Measurements from ENCODE around the gene ZDHHC11B. TPM values are rescaled to one million over a fixed set of nuclear protein-coding genes. Genes with fewer than 3 reads are reported as not detected.
"Not testable (repeated sequence)": the region's sequence is repeated elsewhere in the genome, so short reads cannot be mapped to it uniquely, and the experiment has no call there.

The ZDHHC11B gene
- total RNA-seq, 1 experiment from 2014 or later, result not detected

- H3K36me3 ChIP-seq; H3K4me1 ChIP-seq (replicated peaks); H3K4me3 ChIP-seq; H3K27ac ChIP-seq: not testable (repeated sequence)
- peak in 1 of 2 experiments; percentile 59 for DNase-seq (ENCODE audit: low read depth in 1 of 2, low spot score in 2 of 2)
- Histone ChIP-seq H3K9me3 (replicated peaks) (peaks cover 11% of the 10 kb centered on the region; the same call in 1 of the 2 replicates), H3K27me3 (replicated peaks) (peaks cover 32% of the 10 kb centered on the region)
Observed at GRCh38 chr5:769485-770145, 14.9 kb downstream of the ZDHHC11B start.

DNA sequence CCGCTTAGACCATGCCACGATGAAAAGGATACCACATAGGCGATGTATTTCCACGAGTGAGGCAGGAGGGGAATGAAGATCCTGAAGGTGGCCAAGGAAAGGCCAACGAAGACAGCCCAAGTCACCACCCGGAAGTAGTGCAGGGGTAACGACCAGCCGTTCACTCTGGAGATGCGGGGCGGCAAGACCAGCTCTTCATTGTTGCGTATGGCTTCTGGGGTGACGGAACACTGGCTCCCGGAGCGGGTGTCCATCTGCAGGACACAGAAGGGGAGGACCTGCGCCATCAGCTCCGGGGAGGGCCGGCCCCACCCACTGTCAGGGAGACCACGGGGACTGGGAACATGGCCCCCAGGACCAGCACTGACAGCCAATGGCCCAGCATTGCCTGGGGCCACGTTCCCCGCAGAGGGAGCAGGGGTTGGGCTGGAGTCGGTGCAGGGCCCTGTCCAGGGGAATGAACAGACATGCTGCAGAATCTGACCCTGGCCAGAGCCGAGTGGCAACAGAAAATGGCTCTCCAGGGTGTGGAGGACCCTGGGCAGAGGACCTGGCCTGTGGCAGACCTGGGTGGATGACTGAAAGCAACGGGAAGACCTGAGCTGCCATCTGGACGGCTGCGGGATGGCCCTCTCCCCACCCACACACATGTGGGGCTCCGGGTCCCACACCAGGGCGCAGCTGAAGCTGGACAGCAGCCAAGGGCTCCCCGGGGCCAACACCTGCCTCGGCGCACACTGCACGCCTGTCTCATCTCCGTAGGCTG, 17.7 kb downstream of the ZDHHC11B start:
- no peaks in the 10 kb centered on the region for H3K4me1 ChIP-seq (replicated peaks)

GRCh38 chr5:765948-766631, 18.4 kb downstream of the ZDHHC11B start:
- H3K36me3 ChIP-seq, result no peaks in the 10 kb centered on the region

More for the DNA sequence above, 17.7 kb downstream of the ZDHHC11B start:
- Histone ChIP-seq H3K27ac (no peak overlapping the region), H3K9me3 (replicated peaks) (peaks cover 9% of the 10 kb centered on the region; the same call in 1 of the 2 replicates), H3K27me3 (replicated peaks) (peaks cover 48% of the 10 kb centered on the region), H3K36me3 (no peaks in the 10 kb centered on the region), H3K4me3 (no peak overlapping the region)
- peak in 1 of 2 experiments; percentile 65 for DNase-seq (ENCODE audit: low read depth in 1 of 2, low spot score in 2 of 2)

DNA sequence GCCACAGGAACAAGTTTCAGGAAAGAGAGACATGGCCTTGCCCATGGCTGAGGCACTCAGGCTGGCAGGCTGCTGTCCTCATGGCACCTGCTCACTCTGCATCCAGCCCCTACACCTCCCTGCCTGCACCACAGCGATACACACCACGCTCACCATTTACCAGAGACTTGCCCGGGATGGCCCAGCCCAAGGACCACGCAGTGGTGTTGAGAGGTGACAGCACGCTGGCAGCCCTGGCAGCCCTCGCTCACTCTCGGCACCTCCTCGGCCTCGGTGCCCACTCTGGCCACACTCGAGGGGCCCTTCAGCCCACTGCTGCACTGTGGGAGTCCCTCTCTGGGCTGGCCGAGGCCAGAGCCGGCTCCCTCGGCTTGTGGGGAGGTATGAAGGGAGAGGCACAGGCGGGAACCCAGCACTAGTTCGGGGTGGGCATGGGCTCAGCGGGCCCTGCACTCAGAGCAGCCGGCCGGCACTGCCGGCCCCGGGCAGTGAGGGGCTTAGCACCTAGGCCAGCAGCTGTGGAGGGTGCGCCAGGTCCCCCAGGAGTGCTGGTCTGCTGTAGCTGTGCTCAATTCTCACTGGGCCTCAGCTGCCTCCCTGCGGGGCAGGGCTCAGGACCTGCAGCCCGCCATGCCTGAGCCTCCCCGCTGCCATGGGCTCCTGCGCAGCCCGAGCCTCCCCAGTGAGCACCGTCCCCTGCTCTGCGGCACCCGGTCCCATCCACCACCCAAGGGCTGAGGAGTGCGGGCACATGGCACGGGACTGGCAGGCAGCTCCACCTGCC, 20.3 kb downstream of the ZDHHC11B start:
- Histone ChIP-seq H3K4me3 (no peak overlapping the region), H3K4me1 (replicated peaks) (0 out of 2 replicates have a peak, but pooled peaks cover 1% of the 10 kb centered on the region), H3K9me3 (replicated peaks) (peaks cover 9% of the 10 kb centered on the region; the same call in 1 of the 2 replicates), H3K27ac (no peak overlapping the region), H3K36me3 (no peaks in the 10 kb centered on the region), H3K27me3 (replicated peaks) (peaks cover 59% of the 10 kb centered on the region)
- DNase-seq (ENCODE audit: low read depth in 1 of 2, low spot score in 2 of 2), result peak in 1 of 2 experiments; percentile 66

More at GRCh38 chr5:765948-766631, 18.4 kb downstream of the ZDHHC11B start:
- Histone ChIP-seq H3K4me1 (replicated peaks) (no peaks in the 10 kb centered on the region), H3K27ac (no peak overlapping the region), H3K27me3 (replicated peaks) (peaks cover 51% of the 10 kb centered on the region), H3K4me3 (no peak overlapping the region), H3K9me3 (replicated peaks) (peaks cover 9% of the 10 kb centered on the region; the same call in 1 of the 2 replicates)
- DNase-seq (ENCODE audit: low read depth in 1 of 2, low spot score in 2 of 2), result peak in 1 of 2 experiments; percentile 64

GRCh38 chr5:763397-763796, 21.1 kb downstream of the ZDHHC11B start:
- DNase-seq (ENCODE audit: low read depth in 1 of 2, low spot score in 2 of 2), result peak in 1 of 2 experiments; percentile 47
- Histone ChIP-seq H3K36me3 (no peaks in the 10 kb centered on the region), H3K27me3 (replicated peaks) (peaks cover 67% of the 10 kb centered on the region), H3K9me3 (replicated peaks) (peaks cover 9% of the 10 kb centered on the region; the same call in 1 of the 2 replicates), H3K4me1 (replicated peaks) (0 out of 2 replicates have a peak, but pooled peaks cover 3% of the 10 kb centered on the region), H3K27ac (no peak overlapping the region), H3K4me3 (no peak overlapping the region)

DNA sequence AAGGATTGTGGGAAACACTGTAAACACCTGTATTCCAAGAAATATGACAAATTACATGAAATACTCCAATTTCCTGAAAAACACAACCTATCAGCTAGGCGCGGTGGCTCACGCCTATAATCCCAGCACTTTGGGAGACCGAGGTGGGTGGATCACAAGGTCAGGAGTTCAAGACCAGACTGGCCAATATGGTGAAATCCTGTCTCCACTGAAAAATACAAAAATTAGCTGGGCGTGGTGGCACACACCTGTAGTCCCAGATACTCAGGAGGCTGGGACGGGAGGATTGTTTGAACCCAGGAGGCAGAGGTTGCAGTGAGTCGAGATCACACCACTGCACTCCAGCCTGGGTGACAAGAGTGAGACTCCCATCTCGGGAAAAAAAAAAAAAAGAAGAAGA, 21.5 kb downstream of the ZDHHC11B start:
- not testable (repeated sequence) for H3K4me1 ChIP-seq (replicated peaks); H3K9me3 ChIP-seq (replicated peaks); H3K27ac ChIP-seq; H3K36me3 ChIP-seq; H3K4me3 ChIP-seq
- peak in 1 of 2 experiments; percentile 37 for DNase-seq (ENCODE audit: low read depth in 1 of 2, low spot score in 2 of 2)
- peaks cover 71% of the 10 kb centered on the region for H3K27me3 ChIP-seq (replicated peaks)

DNA sequence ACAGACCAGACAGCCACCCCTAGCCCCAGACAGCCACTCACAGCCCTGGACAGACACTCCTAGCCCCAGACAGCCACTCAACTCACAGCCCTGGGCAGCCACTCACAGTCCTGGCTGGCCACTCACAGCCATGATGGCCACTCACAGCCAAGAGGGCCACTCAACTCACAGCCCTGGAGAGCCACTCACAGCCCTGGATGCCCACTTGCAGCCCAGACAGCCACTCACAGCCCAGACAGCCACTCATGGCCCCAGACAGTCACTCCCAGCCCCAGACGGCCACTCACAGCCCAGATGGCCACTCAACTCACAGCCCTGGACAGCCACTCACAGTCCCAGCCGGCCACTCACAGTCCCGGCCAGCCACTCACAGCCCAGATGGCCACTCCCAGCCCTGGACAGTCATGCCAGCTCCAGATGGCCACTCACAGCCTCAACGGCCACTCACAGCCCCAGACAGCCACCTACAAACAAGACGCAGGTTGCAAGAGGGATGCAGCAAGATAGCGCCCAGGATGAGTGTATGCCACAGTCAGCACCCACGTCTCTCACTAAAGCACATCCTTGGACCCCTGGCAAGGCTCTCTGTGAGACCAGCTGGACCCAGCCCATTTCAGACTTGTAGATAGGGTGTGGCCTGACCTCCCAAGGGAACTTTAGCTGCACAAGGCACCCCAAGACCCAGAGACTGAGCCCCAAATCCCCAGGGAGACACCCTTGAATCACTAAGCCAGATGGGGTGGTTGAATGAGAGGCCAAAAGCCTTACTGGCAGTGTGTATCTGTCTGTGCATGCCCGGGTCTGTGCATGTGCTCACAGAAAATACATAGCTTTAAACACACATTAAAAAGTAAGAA, 22.4 kb downstream of the ZDHHC11B start:
- Histone ChIP-seq H3K36me3 (no peaks in the 10 kb centered on the region), H3K27me3 (replicated peaks) (peaks cover 80% of the 10 kb centered on the region), H3K9me3 (replicated peaks) (peaks cover 9% of the 10 kb centered on the region; the same call in 1 of the 2 replicates), H3K4me3 (no peak overlapping the region), H3K27ac (no peak overlapping the region), H3K4me1 (replicated peaks) (0 out of 2 replicates have a peak, but pooled peaks cover 3% of the 10 kb centered on the region)
- peak in 1 of 2 experiments; percentile 63 for DNase-seq (ENCODE audit: low read depth in 1 of 2, low spot score in 2 of 2)

- H3K4me1 ChIP-seq (replicated peaks), result 0 out of 2 replicates have a peak, but pooled peaks cover 3% of the 10 kb centered on the region
- no peak overlapping the region for H3K4me3 ChIP-seq
- H3K36me3 ChIP-seq, result no peaks in the 10 kb centered on the region
- peaks cover 7% of the 10 kb centered on the region; the same call in 1 of the 2 replicates for H3K9me3 ChIP-seq (replicated peaks)
- H3K27ac ChIP-seq, result no peak overlapping the region
- peaks cover 85% of the 10 kb centered on the region for H3K27me3 ChIP-seq (replicated peaks)
- peak in 1 of 2 experiments; percentile 63 for DNase-seq (ENCODE audit: low read depth in 1 of 2, low spot score in 2 of 2)
Observed at GRCh38 chr5:761059-761771, 23.3 kb downstream of the ZDHHC11B start.

DNA sequence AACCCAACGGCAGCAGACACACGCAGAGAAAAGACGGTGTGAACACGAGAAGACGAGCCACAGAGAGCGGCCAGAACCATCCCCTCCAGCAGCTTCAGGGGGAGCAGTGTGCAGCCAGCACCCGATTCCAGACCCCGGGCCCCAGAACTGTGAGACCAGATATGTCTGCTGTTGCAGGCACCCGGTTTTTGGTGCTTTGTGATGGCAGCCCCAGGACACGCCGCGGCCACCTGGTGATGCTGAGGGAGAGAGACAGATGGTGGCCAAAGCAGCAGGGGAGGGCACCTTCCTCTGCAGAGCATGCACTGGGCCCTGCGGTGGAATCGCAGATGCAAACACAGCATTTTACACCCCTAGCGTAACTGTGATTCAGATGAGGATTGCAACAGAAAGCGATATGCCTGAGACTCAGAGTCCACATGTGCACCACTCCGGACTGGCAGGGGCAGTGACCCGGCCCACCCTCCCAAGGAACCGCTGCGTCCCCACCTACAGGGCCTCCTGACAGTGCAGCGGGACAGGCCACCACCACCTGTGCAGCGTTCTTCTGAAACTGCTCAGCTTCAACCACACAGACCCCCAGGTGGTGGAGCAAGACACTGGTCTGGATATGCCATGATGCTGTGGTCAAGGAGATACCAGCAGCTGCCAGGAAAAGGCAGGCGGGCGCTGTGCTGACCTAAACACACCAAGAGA, 24.0 kb downstream of the ZDHHC11B start:
- peak in 1 of 2 experiments; percentile 63 for DNase-seq (ENCODE audit: low read depth in 1 of 2, low spot score in 2 of 2)
- 0 out of 2 replicates have a peak, but pooled peaks cover 3% of the 10 kb centered on the region for H3K4me1 ChIP-seq (replicated peaks)
- no peak overlapping the region for H3K27ac ChIP-seq
- H3K4me3 ChIP-seq, result no peak overlapping the region
- H3K9me3 ChIP-seq (replicated peaks), result peaks cover 3% of the 10 kb centered on the region; the same call in 1 of the 2 replicates
- no peaks in the 10 kb centered on the region for H3K36me3 ChIP-seq
- peaks cover 80% of the 10 kb centered on the region for H3K27me3 ChIP-seq (replicated peaks)

DNA sequence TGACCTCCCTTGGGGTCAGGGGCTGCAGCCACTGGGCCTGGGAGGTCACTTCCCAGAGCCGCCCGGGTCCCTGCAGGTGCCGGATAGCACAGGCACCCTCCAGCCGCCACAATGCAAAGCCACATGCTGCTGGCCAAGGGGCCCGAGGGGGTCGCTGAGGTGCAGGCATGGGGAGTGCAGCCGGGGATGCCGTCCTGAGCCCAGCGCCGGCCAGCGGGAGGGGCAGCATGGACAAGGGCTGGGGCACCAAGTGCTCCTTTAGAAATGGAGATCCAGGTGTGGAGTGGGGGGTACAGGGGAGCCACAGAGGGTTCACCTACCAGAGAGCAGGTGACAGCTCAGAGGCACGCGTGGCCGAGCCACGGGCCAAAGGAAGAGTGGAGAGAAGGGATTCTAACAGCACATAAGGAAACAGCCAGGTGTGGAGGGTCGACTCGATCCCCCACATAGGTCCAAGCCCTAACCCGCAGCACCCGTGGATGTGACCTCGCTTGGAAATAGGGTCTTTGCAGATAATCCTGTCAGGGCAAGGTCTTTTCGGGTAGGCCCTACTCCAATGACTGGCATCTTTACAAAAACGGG, 24.7 kb downstream of the ZDHHC11B start:
- no peak overlapping the region for H3K4me3 ChIP-seq
- DNase-seq (ENCODE audit: low read depth in 1 of 2, low spot score in 2 of 2), result peak in 1 of 2 experiments; percentile 60
- H3K27ac ChIP-seq, result no peak overlapping the region
- no peaks in the 10 kb centered on the region for H3K36me3 ChIP-seq
- H3K4me1 ChIP-seq (replicated peaks), result 0 out of 2 replicates have a peak, but pooled peaks cover 3% of the 10 kb centered on the region
- H3K27me3 ChIP-seq (replicated peaks), result peaks cover 77% of the 10 kb centered on the region
- H3K9me3 ChIP-seq (replicated peaks), result no peaks in the 10 kb centered on the region

Data from SJSA1 (cell line).